ENCODE data around the gene C1orf226. TPM values are rescaled to one million over a fixed set of nuclear protein-coding genes. Genes with fewer than 3 reads are reported as not detected.
"Not testable (repeated sequence)": the region's sequence is repeated elsewhere in the genome, so short reads cannot be mapped to it uniquely, and the experiment has no call there.

Gene C1orf226
- total RNA-seq, 1 donor from 2014 or later: 6.4 TPM

DNA sequence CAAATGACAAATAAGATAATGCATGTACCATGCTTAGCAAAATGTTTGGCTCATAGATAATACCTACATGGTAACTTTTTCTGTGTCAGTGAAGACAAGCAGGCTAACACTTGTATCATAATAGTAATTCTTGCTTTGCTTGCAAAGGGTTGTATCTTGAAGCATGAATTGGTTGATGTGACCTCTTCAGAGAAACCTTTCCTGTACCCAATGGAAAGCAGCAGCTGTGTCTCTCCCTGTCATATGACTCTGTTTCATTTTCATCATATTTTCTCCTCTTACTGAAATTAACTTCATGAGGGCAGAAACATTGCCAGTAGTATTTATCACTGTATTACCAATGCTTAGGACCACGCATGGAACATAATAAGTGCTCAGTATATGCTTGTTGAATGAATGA is 26.0 kb downstream of the C1orf226 start:
- DNase-seq (ENCODE audit: low spot score): no peak
- Mint-ChIP-seq H3K9me3 (ENCODE audit: low read depth) (no peaks in the 10 kb centered on the region), H3K36me3 (ENCODE audit: low read depth) (no peaks in the 10 kb centered on the region), H3K4me3 (ENCODE audit: unreplicated experiment) (no peak overlapping the region), H3K4me1 (ENCODE audit: low read depth) (peaks cover 7% of the 10 kb centered on the region), H3K27me3 (ENCODE audit: low read depth) (no peaks in the 10 kb centered on the region), H3K27ac (ENCODE audit: unreplicated experiment) (no peak overlapping the region)
- TF ChIP-seq, protein P1, sequence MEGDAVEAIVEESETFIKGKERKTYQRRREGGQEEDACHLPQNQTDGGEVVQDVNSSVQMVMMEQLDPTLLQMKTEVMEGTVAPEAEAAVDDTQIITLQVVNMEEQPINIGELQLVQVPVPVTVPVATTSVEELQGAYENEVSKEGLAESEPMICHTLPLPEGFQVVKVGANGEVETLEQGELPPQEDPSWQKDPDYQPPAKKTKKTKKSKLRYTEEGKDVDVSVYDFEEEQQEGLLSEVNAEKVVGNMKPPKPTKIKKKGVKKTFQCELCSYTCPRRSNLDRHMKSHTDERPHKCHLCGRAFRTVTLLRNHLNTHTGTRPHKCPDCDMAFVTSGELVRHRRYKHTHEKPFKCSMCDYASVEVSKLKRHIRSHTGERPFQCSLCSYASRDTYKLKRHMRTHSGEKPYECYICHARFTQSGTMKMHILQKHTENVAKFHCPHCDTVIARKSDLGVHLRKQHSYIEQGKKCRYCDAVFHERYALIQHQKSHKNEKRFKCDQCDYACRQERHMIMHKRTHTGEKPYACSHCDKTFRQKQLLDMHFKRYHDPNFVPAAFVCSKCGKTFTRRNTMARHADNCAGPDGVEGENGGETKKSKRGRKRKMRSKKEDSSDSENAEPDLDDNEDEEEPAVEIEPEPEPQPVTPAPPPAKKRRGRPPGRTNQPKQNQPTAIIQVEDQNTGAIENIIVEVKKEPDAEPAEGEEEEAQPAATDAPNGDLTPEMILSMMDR (IDR thresholded peaks at IDR 0.05): no peak

DNA sequence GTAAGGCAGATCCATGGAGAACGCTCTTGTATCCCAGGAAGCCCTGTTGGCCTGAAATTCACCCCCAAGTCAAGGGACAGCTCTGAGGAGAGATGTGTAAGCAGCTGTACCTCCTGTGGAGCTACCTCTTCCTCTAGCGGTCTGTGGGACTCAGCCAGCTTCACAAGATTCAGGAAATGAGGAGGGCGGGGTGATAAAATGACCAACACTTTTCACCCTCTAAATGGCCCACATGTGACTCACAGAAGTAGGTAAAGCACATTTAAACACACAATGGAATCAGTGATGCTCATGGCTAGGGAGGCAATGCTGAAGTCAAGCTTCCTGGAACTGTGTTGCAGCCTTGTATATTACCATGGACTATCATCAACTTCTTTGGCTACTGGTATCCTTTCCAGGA is 30.5 kb downstream of the C1orf226 start, which contains the start of gene SH2D1B:
TSS of gene SH2D1B (minus strand) at position 135 of the 400 bp plus-strand sequence. CDS start at position 15, 120 bp downstream.
- no peak within 1 kb of the TSS for H3K4me3 Mint-ChIP-seq (ENCODE audit: unreplicated experiment)
- no peaks in the 10 kb centered on the region for H3K4me1 Mint-ChIP-seq (ENCODE audit: low read depth)
- H3K27ac Mint-ChIP-seq (ENCODE audit: unreplicated experiment): no peak within 1 kb of the TSS
- TF ChIP-seq, protein P1 (IDR thresholded peaks at IDR 0.05): no peak
- H3K36me3 Mint-ChIP-seq (ENCODE audit: low read depth): no peaks in the 10 kb centered on the region
- no peak for DNase-seq (ENCODE audit: low spot score)
- H3K27me3 Mint-ChIP-seq (ENCODE audit: low read depth): no peaks in the 10 kb centered on the region
- H3K9me3 Mint-ChIP-seq (ENCODE audit: low read depth): peaks cover 11% of the 10 kb centered on the region

DNA sequence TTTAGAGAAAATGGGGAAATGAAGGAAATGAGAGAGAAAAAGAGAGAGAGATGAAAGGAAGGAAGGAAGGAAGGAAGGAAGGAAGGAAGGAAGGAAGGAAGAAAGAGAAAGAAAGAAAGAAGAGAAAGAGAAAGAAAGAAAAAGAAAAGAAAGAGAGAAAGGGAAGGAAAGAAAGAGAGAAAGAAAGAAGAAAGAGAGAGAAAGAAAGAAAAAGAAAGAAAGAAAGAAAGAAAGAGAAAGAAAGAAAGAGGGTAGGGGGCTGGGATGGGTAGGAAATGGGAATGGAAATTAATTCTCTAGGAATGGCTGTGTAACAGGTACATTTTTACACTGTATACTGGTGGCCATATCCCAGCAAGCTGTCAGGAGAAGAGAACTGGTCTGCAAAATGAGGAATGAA is 34.7 kb downstream of the C1orf226 start:
- Mint-ChIP-seq H3K9me3 (ENCODE audit: low read depth) (peaks cover 11% of the 10 kb centered on the region), H3K4me3 (ENCODE audit: unreplicated experiment) (no peak overlapping the region), H3K36me3 (ENCODE audit: low read depth) (no peaks in the 10 kb centered on the region), H3K27me3 (ENCODE audit: low read depth) (no peaks in the 10 kb centered on the region), H3K27ac (ENCODE audit: unreplicated experiment) (no peak overlapping the region), H3K4me1 (ENCODE audit: low read depth) (no peaks in the 10 kb centered on the region)
- no peak for DNase-seq (ENCODE audit: low spot score)
- TF ChIP-seq, protein P1 (IDR thresholded peaks at IDR 0.05): no peak

DNA sequence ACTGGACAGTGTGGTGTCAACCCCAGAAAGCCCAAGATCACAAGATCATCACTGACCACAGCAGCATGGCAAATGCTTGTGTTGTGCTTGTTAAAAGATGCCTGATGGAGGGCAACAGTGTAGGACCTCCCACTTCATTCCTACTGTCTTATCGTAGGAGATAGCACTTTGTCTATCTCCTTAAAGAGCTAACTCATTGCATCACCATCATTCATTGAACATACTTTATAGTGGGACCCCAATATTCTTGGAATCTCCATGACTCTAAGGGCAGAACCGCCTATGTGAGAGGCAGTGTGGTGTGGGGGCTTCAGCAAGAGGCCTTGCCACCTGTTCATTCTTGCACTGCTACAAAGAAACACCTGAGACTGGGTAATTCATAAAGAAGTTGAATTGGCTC is 35.4 kb downstream of the C1orf226 start:
- Mint-ChIP-seq H3K4me3 (ENCODE audit: unreplicated experiment) (no peak overlapping the region), H3K27ac (ENCODE audit: unreplicated experiment) (no peak overlapping the region), H3K27me3 (ENCODE audit: low read depth) (no peaks in the 10 kb centered on the region), H3K4me1 (ENCODE audit: low read depth) (no peaks in the 10 kb centered on the region), H3K9me3 (ENCODE audit: low read depth) (peaks cover 11% of the 10 kb centered on the region), H3K36me3 (ENCODE audit: low read depth) (no peaks in the 10 kb centered on the region)
- no peak for DNase-seq (ENCODE audit: low spot score)
- TF ChIP-seq, protein P1 (IDR thresholded peaks at IDR 0.05): no peak

DNA sequence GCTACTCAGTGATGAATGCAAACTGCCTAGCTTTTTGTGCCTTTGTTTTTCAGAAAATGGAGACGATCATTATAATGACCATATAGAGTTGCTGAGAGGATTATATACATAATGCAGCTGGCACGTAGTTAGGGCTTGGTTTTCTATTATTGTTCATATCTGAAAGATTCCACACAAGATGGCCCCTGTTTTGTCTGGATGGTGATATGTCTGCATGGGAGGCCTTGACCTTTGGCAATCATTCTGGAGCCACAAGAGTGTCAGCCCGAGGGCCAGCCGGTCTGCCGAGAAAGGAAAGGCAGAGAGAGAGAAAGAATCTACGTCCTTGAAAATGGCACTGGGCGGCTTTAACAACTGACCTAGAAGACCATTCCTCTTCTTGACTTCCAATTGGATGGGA is 36.1 kb downstream of the C1orf226 start:
- no peaks in the 10 kb centered on the region for H3K4me1 Mint-ChIP-seq (ENCODE audit: low read depth)
- no peak for DNase-seq (ENCODE audit: low spot score)
- H3K36me3 Mint-ChIP-seq (ENCODE audit: low read depth): no peaks in the 10 kb centered on the region
- H3K27ac Mint-ChIP-seq (ENCODE audit: unreplicated experiment): no peak overlapping the region
- H3K9me3 Mint-ChIP-seq (ENCODE audit: low read depth): peaks cover 11% of the 10 kb centered on the region
- H3K27me3 Mint-ChIP-seq (ENCODE audit: low read depth): no peaks in the 10 kb centered on the region
- no peak overlapping the region for H3K4me3 Mint-ChIP-seq (ENCODE audit: unreplicated experiment)
- TF ChIP-seq, protein P1 (IDR thresholded peaks at IDR 0.05): no peak

DNA sequence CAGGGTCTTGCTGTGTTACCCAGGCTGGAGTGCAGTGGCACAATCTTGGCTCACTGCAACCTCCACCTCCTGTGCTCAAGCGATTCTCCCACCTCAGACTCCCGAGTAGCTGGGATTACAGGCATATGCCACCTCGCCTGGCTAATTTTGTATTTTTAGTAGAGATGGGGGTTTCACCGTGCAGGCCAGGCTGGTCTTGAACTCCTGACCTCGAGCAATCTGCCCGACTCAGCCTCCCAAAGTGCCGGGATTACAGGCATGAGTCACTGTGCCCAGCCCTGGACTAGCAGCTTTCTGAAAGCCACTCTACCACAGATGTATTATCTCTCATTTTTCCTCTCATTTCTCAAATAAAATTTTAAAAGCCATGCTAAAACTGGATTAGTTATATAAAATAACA is 37.1 kb downstream of the C1orf226 start:
- not testable (repeated sequence) for DNase-seq (ENCODE audit: low spot score); H3K27ac Mint-ChIP-seq (ENCODE audit: unreplicated experiment); H3K4me1 Mint-ChIP-seq (ENCODE audit: low read depth); H3K4me3 Mint-ChIP-seq (ENCODE audit: unreplicated experiment); H3K27me3 Mint-ChIP-seq (ENCODE audit: low read depth); H3K36me3 Mint-ChIP-seq (ENCODE audit: low read depth)
- peaks cover 17% of the 10 kb centered on the region for H3K9me3 Mint-ChIP-seq (ENCODE audit: low read depth)

DNA sequence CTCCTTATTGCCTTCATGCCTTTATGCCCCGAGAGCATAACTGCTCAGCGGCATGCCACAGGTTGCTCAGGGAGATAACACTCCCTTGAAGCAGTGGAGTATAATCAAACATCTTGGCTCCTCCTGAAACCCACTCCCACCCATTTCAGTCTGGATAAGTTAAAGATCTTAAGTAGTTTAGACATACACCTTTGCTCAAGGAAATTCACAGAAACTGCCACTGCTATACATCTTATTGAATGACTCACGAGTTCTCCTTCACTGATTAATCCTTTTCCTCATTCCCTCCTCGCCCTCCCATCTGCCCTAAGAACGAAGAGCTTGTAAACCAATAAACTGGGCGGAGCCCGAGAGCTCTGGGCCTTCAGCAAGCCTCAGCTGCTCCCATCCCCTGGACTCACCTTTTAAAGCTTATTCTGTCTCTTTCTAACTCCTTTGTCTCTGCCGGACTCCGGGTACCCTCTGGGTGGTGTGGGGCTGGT is 38.0 kb downstream of the C1orf226 start:
- peaks cover 20% of the 10 kb centered on the region for H3K9me3 Mint-ChIP-seq (ENCODE audit: low read depth)
- not testable (repeated sequence) for H3K4me3 Mint-ChIP-seq (ENCODE audit: unreplicated experiment); H3K27ac Mint-ChIP-seq (ENCODE audit: unreplicated experiment); H3K36me3 Mint-ChIP-seq (ENCODE audit: low read depth); DNase-seq (ENCODE audit: low spot score); H3K27me3 Mint-ChIP-seq (ENCODE audit: low read depth); H3K4me1 Mint-ChIP-seq (ENCODE audit: low read depth)

Measured in chondrocyte (in vitro differentiated cells).